GM23338 (cell line): ENCODE measurements around the gene ITGB5. TPM values are rescaled to one million over a fixed set of nuclear protein-coding genes. Genes with fewer than 3 reads are reported as not detected.

Experiments
- ATAC-seq: fragments of 200-7000 bp; cut with Tn5 transposase; 3 replicates; pipeline ENCODE4 v1.9.1; 2020
- DNase-seq: peaks from one replicate; pipeline ENCODE4 v3.0.0-alpha.2; 2015; ENCODE audit warnings: low spot score
- H2AFZ ChIP-seq: fragments of 200-600 bp; sonication (generic); 2 replicates; pipeline ENCODE4 v1.8.0; 2016; ENCODE audit warnings: antibody characterized with exemption, mild to moderate bottlenecking, moderate library complexity
- H3F3A ChIP-seq: fragments of 200-600 bp; sonication (generic); replicated peaks from 2 replicates; pipeline ENCODE4 v1.8.0; 2017; ENCODE audit warnings: antibody characterized with exemption, mixed run types, low read depth
- H3K27ac ChIP-seq: fragments of 200-600 bp; sonication (generic); 2 replicates; pipeline ENCODE4 v1.6.1; 2016; ENCODE audit warnings: low read depth
- H3K27me3 ChIP-seq: fragments of 200-600 bp; sonication (generic); 2 replicates; pipeline ENCODE4 v1.8.0; 2016; ENCODE audit warnings: mild to moderate bottlenecking, mixed run types, moderate library complexity; ENCODE audit not compliant: insufficient read depth
- H3K36me3 ChIP-seq: fragments of 200-600 bp; sonication (generic); 2 replicates; pipeline ENCODE4 v1.8.0; 2016; ENCODE audit warnings: mild to moderate bottlenecking; ENCODE audit not compliant: insufficient read depth
- H3K4me1 ChIP-seq: fragments of 200-600 bp; sonication (generic); 2 replicates; pipeline ENCODE4 v1.8.0; 2016; ENCODE audit warnings: mild to moderate bottlenecking, moderate library complexity; ENCODE audit not compliant: insufficient read depth
- H3K4me2 ChIP-seq: fragments of 200-600 bp; sonication (generic); 2 replicates; pipeline ENCODE4 v1.7.1; 2017; ENCODE audit warnings: mixed run types
- H3K4me3 ChIP-seq: fragments of 200-600 bp; sonication (generic); 2 replicates; pipeline ENCODE4 v1.6.1; 2016; ENCODE audit warnings: mixed run types
- H3K79me2 ChIP-seq: fragments of 200-600 bp; sonication (generic); replicated peaks from 2 replicates; pipeline ENCODE4 v1.8.0; 2017; ENCODE audit warnings: mild to moderate bottlenecking; ENCODE audit not compliant: insufficient read depth
- H3K9me2 ChIP-seq: fragments of 200-600 bp; sonication (generic); 2 replicates; pipeline ENCODE4 v1.8.0; 2017; ENCODE audit not compliant: insufficient read depth
- H4K20me1 ChIP-seq: fragments of 200-600 bp; sonication (generic); replicated peaks from 2 replicates; pipeline ENCODE4 v1.8.0; 2017; ENCODE audit warnings: mild to moderate bottlenecking; ENCODE audit not compliant: insufficient read depth
- H3K27ac Mint-ChIP-seq: 2 replicates; pipeline ENCODE4 v1.8.0; 2020; ENCODE audit warnings: inconsistent platforms, mild to moderate bottlenecking, moderate library complexity, mixed read lengths
- H3K27me3 Mint-ChIP-seq: 3 replicates; pipeline ENCODE4 v1.8.0; 2022; ENCODE audit warnings: low read depth, mild to moderate bottlenecking, moderate library complexity, mixed read lengths, inconsistent platforms; ENCODE audit not compliant: insufficient read depth, poor library complexity
- H3K36me3 Mint-ChIP-seq: 3 replicates; pipeline ENCODE4 v1.8.0; 2021; ENCODE audit warnings: low read depth, mild to moderate bottlenecking, inconsistent platforms, moderate library complexity, mixed read lengths
- H3K4me1 Mint-ChIP-seq: 3 replicates; pipeline ENCODE4 v1.8.0; 2020; ENCODE audit warnings: mild to moderate bottlenecking, inconsistent platforms, mixed read lengths
- H3K4me3 Mint-ChIP-seq: 3 replicates; pipeline ENCODE4 v1.8.0; 2021; ENCODE audit warnings: moderate library complexity, mild to moderate bottlenecking, inconsistent platforms, mixed read lengths
- H3K9me3 Mint-ChIP-seq: 3 replicates; pipeline ENCODE4 v1.8.0; 2020; ENCODE audit warnings: moderate library complexity, mild to moderate bottlenecking, inconsistent platforms, mixed read lengths
- CREB1 ChIP-seq: fragments of 250-450 bp; sonication (Bioruptor Pico); IDR thresholded peaks from 2 replicates; pipeline ENCODE4 v1.5.0; 2020; ENCODE audit warnings: low read depth, mild to moderate bottlenecking, moderate library complexity
- EZH2phosphoT487 ChIP-seq: fragments of 200-600 bp; sonication (generic); IDR thresholded peaks from one replicate; pipeline ENCODE4 v1.8.1; 2018; ENCODE audit warnings: antibody characterized with exemption; ENCODE audit not compliant: unreplicated experiment
- JUNB ChIP-seq: IDR thresholded peaks from one replicate; pipeline ENCODE4 v1.6.1; 2016; ENCODE audit warnings: antibody characterized with exemption; ENCODE audit not compliant: unreplicated experiment
- ZNF114 ChIP-seq: fragments of 250-450 bp; sonication (Bioruptor Pico); IDR thresholded peaks from 2 replicates; pipeline ENCODE4 v1.5.0; 2020; ENCODE audit warnings: mild to moderate bottlenecking, moderate library complexity
- polyA plus RNA-seq: library from polyadenylated mRNA; unstranded; fragments of >200 nt; fragmentation: Nextera tagmentation; extraction: Ambion mirVana; gene quantifications from 2 replicates; pipeline ENCODE4 v1.2.1, GENCODE V29; 2016
- total RNA-seq: library from RNA; depleted of rRNA; stranded (reverse); fragments of >200 nt; shearing (Covaris generic); gene quantifications from 2 replicates; pipeline ENCODE4 v1.2.3, GENCODE V29; 2014
- TF ChIP-seq, protein P1 (sequence below): IDR thresholded peaks from one replicate; pipeline ENCODE4 v1.6.1; 2018; ENCODE audit warnings: antibody characterized with exemption; ENCODE audit not compliant: unreplicated experiment
- TF ChIP-seq, protein P2 (sequence below), 2 experiments: fragments of 200-600 bp in 1 of 2; sonication (generic) in 1 of 2; conservative IDR thresholded peaks; 2 replicates each; pipeline versions ENCODE4 v1.5.1 to v1.6.1; 2016 to 2017; ENCODE audit warnings: antibody characterized with exemption in 2 of 2, low read depth in 2 of 2, mild to moderate bottlenecking in 2 of 2, moderate library complexity in 1 of 2

Gene ITGB5
- total and polyA plus RNA-seq, 2 experiments from 2014 or later: 68.2 to 269 TPM

DNA sequence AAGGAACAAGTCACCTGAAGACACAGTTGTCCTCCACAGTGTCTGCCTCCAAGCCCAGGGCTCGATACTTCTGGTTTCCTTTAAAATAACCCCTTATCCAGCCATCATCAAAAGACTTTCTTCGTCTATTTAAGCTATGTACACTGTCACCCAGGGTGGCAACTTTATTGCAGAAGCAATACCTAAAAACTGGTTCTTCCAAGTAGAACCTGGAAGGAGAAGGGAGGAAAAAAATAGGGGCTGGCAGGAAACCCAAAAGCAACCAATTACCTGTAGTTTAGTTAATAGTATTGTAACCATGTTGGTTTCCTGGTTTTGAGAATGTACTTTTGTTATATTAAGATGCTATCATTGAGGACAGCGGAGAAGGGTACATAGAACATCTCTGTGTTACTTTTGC lies 33.7 kb downstream of the ITGB5 start (continued):
- TF ChIP-seq CREB1 (CRISPR knock-in tag): no peak

GRCh38 chr3:124851905-124852304 lies 35.3 kb downstream of the ITGB5 start:
- peaks cover 31% of the 10 kb centered on the region for H3K4me1 ChIP-seq
- H3K4me1 Mint-ChIP-seq: peaks cover 19% of the 10 kb centered on the region
- no peak overlapping the region for H2AFZ ChIP-seq
- H3K9me3 Mint-ChIP-seq: no peaks in the 10 kb centered on the region
- no peak overlapping the region for H3K4me3 ChIP-seq
- H3K27ac Mint-ChIP-seq: peak overlapping the region; percentile 62; the same call in 1 of the 2 replicates
- TF ChIP-seq EZH2phosphoT487: no peak
- 0 out of 2 replicates have a peak, but pooled peaks cover 5% of the 10 kb centered on the region for H3F3A ChIP-seq
- ATAC-seq: peak; percentile 54
- no peaks in the 10 kb centered on the region for H3K9me2 ChIP-seq
- H3K27me3 Mint-ChIP-seq: no peaks in the 10 kb centered on the region
- no peak overlapping the region for H3K4me2 ChIP-seq
- H3K27me3 ChIP-seq: no peaks in the 10 kb centered on the region
- no peak for DNase-seq
- peaks cover 81% of the 10 kb centered on the region for H3K79me2 ChIP-seq
- H4K20me1 ChIP-seq: peaks cover 30% of the 10 kb centered on the region
- no peak overlapping the region for H3K4me3 Mint-ChIP-seq
- 0 out of 2 replicates have a peak overlapping the region, but pooled peaks have one; percentile 34 for H3K27ac ChIP-seq
- H3K36me3 ChIP-seq: peaks cover 14% of the 10 kb centered on the region
- H3K36me3 Mint-ChIP-seq: peaks cover 42% of the 10 kb centered on the region

DNA sequence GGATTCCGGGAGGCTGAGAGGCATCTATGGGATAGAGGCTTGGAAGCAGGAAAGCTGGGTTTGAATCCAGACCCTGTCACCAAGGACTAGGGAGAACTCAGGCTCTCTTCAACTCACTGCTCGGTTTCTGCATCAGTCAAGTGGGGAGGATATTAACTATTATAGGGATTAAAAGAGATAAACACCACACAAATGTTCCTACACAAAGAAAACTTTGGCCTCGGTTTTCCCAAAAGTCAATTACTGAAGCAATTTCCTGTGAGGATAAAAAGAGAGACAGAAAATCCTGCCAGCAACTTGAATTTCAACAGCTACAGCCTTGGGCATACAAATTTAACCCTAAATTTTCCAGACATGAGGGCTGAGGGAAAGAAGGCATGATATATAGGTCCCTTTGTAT lies 36.0 kb downstream of the ITGB5 start:
- 0 out of 2 replicates have a peak, but pooled peaks cover 5% of the 10 kb centered on the region for H3F3A ChIP-seq
- TF ChIP-seq ZNF114 (CRISPR knock-in tag) (no peak), JUNB (no peak)
- TF ChIP-seq, protein P1, sequence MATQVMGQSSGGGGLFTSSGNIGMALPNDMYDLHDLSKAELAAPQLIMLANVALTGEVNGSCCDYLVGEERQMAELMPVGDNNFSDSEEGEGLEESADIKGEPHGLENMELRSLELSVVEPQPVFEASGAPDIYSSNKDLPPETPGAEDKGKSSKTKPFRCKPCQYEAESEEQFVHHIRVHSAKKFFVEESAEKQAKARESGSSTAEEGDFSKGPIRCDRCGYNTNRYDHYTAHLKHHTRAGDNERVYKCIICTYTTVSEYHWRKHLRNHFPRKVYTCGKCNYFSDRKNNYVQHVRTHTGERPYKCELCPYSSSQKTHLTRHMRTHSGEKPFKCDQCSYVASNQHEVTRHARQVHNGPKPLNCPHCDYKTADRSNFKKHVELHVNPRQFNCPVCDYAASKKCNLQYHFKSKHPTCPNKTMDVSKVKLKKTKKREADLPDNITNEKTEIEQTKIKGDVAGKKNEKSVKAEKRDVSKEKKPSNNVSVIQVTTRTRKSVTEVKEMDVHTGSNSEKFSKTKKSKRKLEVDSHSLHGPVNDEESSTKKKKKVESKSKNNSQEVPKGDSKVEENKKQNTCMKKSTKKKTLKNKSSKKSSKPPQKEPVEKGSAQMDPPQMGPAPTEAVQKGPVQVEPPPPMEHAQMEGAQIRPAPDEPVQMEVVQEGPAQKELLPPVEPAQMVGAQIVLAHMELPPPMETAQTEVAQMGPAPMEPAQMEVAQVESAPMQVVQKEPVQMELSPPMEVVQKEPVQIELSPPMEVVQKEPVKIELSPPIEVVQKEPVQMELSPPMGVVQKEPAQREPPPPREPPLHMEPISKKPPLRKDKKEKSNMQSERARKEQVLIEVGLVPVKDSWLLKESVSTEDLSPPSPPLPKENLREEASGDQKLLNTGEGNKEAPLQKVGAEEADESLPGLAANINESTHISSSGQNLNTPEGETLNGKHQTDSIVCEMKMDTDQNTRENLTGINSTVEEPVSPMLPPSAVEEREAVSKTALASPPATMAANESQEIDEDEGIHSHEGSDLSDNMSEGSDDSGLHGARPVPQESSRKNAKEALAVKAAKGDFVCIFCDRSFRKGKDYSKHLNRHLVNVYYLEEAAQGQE: no peak
- TF ChIP-seq, protein P2, sequence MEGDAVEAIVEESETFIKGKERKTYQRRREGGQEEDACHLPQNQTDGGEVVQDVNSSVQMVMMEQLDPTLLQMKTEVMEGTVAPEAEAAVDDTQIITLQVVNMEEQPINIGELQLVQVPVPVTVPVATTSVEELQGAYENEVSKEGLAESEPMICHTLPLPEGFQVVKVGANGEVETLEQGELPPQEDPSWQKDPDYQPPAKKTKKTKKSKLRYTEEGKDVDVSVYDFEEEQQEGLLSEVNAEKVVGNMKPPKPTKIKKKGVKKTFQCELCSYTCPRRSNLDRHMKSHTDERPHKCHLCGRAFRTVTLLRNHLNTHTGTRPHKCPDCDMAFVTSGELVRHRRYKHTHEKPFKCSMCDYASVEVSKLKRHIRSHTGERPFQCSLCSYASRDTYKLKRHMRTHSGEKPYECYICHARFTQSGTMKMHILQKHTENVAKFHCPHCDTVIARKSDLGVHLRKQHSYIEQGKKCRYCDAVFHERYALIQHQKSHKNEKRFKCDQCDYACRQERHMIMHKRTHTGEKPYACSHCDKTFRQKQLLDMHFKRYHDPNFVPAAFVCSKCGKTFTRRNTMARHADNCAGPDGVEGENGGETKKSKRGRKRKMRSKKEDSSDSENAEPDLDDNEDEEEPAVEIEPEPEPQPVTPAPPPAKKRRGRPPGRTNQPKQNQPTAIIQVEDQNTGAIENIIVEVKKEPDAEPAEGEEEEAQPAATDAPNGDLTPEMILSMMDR (conservative IDR thresholded peaks at IDR 0.05; ENCODE audit: low read depth in 2 of 2): no peak
- Mint-ChIP-seq H3K9me3 (no peaks in the 10 kb centered on the region), H3K4me1 (peaks cover 19% of the 10 kb centered on the region), H3K36me3 (peaks cover 44% of the 10 kb centered on the region), H3K4me3 (no peak overlapping the region), H3K27me3 (no peaks in the 10 kb centered on the region), H3K27ac (peak overlapping the region; percentile 69; the same call in 1 of the 2 replicates)
- peaks cover 79% of the 10 kb centered on the region for H3K79me2 ChIP-seq
- H3K27me3 ChIP-seq: no peaks in the 10 kb centered on the region
- no peaks in the 10 kb centered on the region for H3K9me2 ChIP-seq
- no peak overlapping the region for H3K4me3 ChIP-seq
- H3K4me2 ChIP-seq: no peak overlapping the region
- peaks cover 14% of the 10 kb centered on the region for H3K36me3 ChIP-seq
- DNase-seq (no peak), ATAC-seq (no peak)
- peaks cover 31% of the 10 kb centered on the region for H3K4me1 ChIP-seq
- no peak overlapping the region for H2AFZ ChIP-seq
- peak overlapping the region; percentile 68 for H3K27ac ChIP-seq
- H4K20me1 ChIP-seq: peaks cover 25% of the 10 kb centered on the region
